ENCODE measurements around the gene FAM163A. TPM values are rescaled to one million over a fixed set of nuclear protein-coding genes. Genes with fewer than 3 reads are reported as not detected.
"Not testable (repeated sequence)": the region's sequence is repeated elsewhere in the genome, so short reads cannot be mapped to it uniquely, and the experiment has no call there.

Gene FAM163A
- total RNA-seq, 4 donors from 2014 or later: 0.44 TPM; not detected in 3

GRCh38 chr1:179831225-179831624, 88.1 kb downstream of the FAM163A start:
- H3K27ac ChIP-seq: no peak overlapping the region
- TF ChIP-seq CTCF (IDR thresholded peaks at IDR 0.05): no peak
- TF ChIP-seq EP300 (IDR thresholded peaks at IDR 0.05): no peak
- no peak for TF ChIP-seq POLR2A (IDR thresholded peaks at IDR 0.05)
- H3K4me1 ChIP-seq: peaks cover 0 to 13% (median 0%) of the 10 kb centered on the region in 4 donors
- no peaks in the 10 kb centered on the region for H3K9me3 ChIP-seq
- peaks cover 0 to 5% (median 0%) of the 10 kb centered on the region in 3 donors for H3K36me3 ChIP-seq
- H3K4me3 ChIP-seq: no peak overlapping the region
- no peak for DNase-seq (ENCODE audit: low spot score in 2 of 2)
- H3K27me3 ChIP-seq: no peaks in the 10 kb centered on the region
- WGBS, 2 donors: 67 to 73% methylated on average over 3 of the region's 3 CpGs

- DNase-seq (ENCODE audit: low spot score in 2 of 2): no peak
- Histone ChIP-seq H3K27me3 (no peaks in the 10 kb centered on the region), H3K27ac (no peak overlapping the region), H3K9me3 (no peaks in the 10 kb centered on the region), H3K36me3 (peaks cover 0 to 14% (median 0%) of the 10 kb centered on the region in 3 donors), H3K4me1 (peaks cover 0 to 13% (median 0%) of the 10 kb centered on the region in 4 donors), H3K4me3 (no peak overlapping the region)
- no peak for TF ChIP-seq CTCF (IDR thresholded peaks at IDR 0.05)
- 65 to 71% methylated on average over 9 of the region's 9 CpGs for WGBS, 2 donors
Measured at GRCh38 chr1:179831852-179832699, 89.0 kb downstream of the FAM163A start.

- H3K4me1 ChIP-seq; H3K27me3 ChIP-seq; DNase-seq (ENCODE audit: low spot score in 2 of 2); H3K9me3 ChIP-seq; H3K27ac ChIP-seq; H3K4me3 ChIP-seq: not testable (repeated sequence)
- WGBS, 2 donors: 98% methylated on average over 28 to 29 of the region's 38 CpGs
- peaks cover 0 to 36% (median 0%) of the 10 kb centered on the region in 3 donors for H3K36me3 ChIP-seq
Measured at GRCh38 chr1:179836686-179837445, 93.8 kb downstream of the FAM163A start.

GRCh38 chr1:179840107-179840506, 97.0 kb downstream of the FAM163A start:
- TF ChIP-seq CTCF (IDR thresholded peaks at IDR 0.05) (no peak), EP300 (IDR thresholded peaks at IDR 0.05) (no peak), POLR2A (IDR thresholded peaks at IDR 0.05) (no peak)
- Histone ChIP-seq H3K36me3 (peaks cover 0 to 58% (median 0%) of the 10 kb centered on the region in 3 donors), H3K27me3 (no peaks in the 10 kb centered on the region), H3K9me3 (no peaks in the 10 kb centered on the region), H3K4me3 (no peak overlapping the region), H3K4me1 (no peaks in the 10 kb centered on the region), H3K27ac (no peak overlapping the region)
- 79 to 92% methylated on average over 3 of the region's 3 CpGs for WGBS, 2 donors
- DNase-seq (ENCODE audit: low spot score in 2 of 2): no peak

- DNase-seq (ENCODE audit: low spot score in 2 of 2): no peak
- 94 to 96% methylated on average over 3 of the region's 3 CpGs for WGBS, 2 donors
- Histone ChIP-seq H3K36me3 (peaks cover 0 to 90% (median 16%) of the 10 kb centered on the region in 3 donors), H3K4me1 (no peaks in the 10 kb centered on the region), H3K27me3 (no peaks in the 10 kb centered on the region), H3K9me3 (no peaks in the 10 kb centered on the region), H3K27ac (no peak overlapping the region), H3K4me3 (no peak overlapping the region)
- TF ChIP-seq POLR2A (IDR thresholded peaks at IDR 0.05): no peak
- TF ChIP-seq EP300 (IDR thresholded peaks at IDR 0.05): no peak
- TF ChIP-seq CTCF (IDR thresholded peaks at IDR 0.05): no peak
Measured at GRCh38 chr1:179848233-179848632, 105.1 kb downstream of the FAM163A start.

Data from tibial nerve (tissue), 4 donors.